ENCODE results near the gene ZNRF3. TPM values are rescaled to one million over a fixed set of nuclear protein-coding genes. Genes with fewer than 3 reads are reported as not detected.

The ZNRF3 gene
- total RNA-seq, 2 donors from 2014 or later: 7.8 to 8.6 TPM

DNA sequence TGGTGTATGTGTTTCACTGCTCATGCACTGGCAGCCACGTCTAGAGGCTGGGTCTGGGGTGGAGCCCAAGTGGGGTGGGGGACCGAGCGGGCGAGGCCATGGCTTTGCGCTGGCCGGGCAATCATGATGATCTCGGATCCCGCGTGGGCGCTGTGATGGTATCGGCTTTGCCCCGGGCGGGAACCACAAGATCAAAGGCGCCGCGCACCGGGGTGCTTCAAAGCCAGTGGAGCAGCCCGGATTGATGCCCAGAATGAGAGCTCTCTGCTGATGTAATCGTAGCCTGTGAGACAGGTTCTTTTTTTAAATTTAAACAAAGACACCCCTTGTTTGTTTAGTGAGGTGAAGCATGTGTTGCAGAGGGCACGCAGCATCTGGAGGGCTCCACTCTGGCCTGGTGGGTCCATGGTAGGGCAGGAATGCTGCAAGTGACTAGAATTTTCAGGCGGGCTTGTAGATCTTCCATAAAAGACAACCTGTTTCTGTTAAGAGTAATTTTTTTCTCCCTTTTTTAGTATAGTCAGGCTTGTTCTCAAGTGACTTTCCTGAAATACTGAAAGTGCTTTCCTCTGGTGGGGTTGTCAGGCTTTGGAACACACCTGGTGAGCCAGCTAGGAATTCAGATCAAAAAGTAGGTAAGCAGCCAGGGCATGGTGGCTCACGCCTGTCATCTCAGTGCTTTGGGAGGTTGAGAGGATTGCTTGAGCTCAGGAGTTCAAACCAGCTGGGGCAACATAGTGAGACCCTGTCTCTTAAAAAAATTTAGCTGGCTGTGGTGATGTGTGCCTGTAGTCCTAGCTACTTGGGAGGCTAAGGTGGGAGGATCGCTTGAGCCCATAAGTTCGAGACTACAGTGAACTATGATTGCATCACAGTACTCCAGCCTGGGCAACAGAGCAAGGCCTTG lies 40.7 kb downstream of the ZNRF3 start:
- intact Hi-C loops (cut with DNase I): no loop called here
- peak; percentile 86 for ATAC-seq
- Histone ChIP-seq H3K4me3 (no peak overlapping the region), H3K27me3 (no peaks in the 10 kb centered on the region), H3K9me3 (no peaks in the 10 kb centered on the region), H3K36me3 (replicated peaks in 1 of 2; ENCODE audit: insufficient read depth in 1 of 2, low read depth in 2 of 2) (no peaks in the 10 kb centered on the region), H3K4me1 (peaks cover 81% of the 10 kb centered on the region), H3K27ac (peak overlapping the region in 3 of 4 donors; percentile 58 to 72 (median 69))
- WGBS, 2 donors: 37 to 61% methylated on average over 6 to 24 of the region's 24 CpGs
- TF ChIP-seq POLR2A (IDR thresholded peaks at IDR 0.05): no peak
- DNase-seq: peak; percentile 76 to 85 (median 84)

- Histone ChIP-seq H3K4me3 (no peak overlapping the region), H3K36me3 (replicated peaks in 1 of 2; ENCODE audit: insufficient read depth in 1 of 2, low read depth in 2 of 2) (no peaks in the 10 kb centered on the region), H3K9me3 (no peaks in the 10 kb centered on the region), H3K27ac (no peak overlapping the region), H3K4me1 (peaks cover 71% of the 10 kb centered on the region), H3K27me3 (no peaks in the 10 kb centered on the region)
- TF ChIP-seq CTCF (IDR thresholded peaks at IDR 0.05) (no peak), POLR2A (IDR thresholded peaks at IDR 0.05) (no peak)
- DNase-seq: no peak
- WGBS, 2 donors: 86 to 93% methylated on average over 2 of the region's 2 CpGs
- intact Hi-C loops (cut with DNase I): no loop called here
- no peak for ATAC-seq
Observed at GRCh38 chr22:28925916-28926315, 42.5 kb downstream of the ZNRF3 start.

GRCh38 chr22:28927630-28928029 lies 44.3 kb downstream of the ZNRF3 start:
- intact Hi-C loops (cut with DNase I): no loop called here
- DNase-seq: no peak
- Histone ChIP-seq H3K4me3 (no peak overlapping the region), H3K9me3 (no peaks in the 10 kb centered on the region), H3K36me3 (replicated peaks in 1 of 2; ENCODE audit: insufficient read depth in 1 of 2, low read depth in 2 of 2) (no peaks in the 10 kb centered on the region), H3K27ac (no peak overlapping the region), H3K27me3 (no peaks in the 10 kb centered on the region), H3K4me1 (peaks cover 67% of the 10 kb centered on the region)
- WGBS, 2 donors: 62 to 88% methylated on average over 2 of the region's 2 CpGs
- no peak for TF ChIP-seq POLR2A (IDR thresholded peaks at IDR 0.05)
- no peak for TF ChIP-seq CTCF (IDR thresholded peaks at IDR 0.05)
- ATAC-seq: no peak

- Histone ChIP-seq H3K4me3 (no peak overlapping the region), H3K36me3 (replicated peaks in 1 of 2; ENCODE audit: insufficient read depth in 1 of 2, low read depth in 2 of 2) (no peaks in the 10 kb centered on the region), H3K27ac (no peak overlapping the region), H3K9me3 (no peaks in the 10 kb centered on the region), H3K27me3 (no peaks in the 10 kb centered on the region), H3K4me1 (peaks cover 65% of the 10 kb centered on the region)
- no peak for DNase-seq
- WGBS, 2 donors: 84 to 94% methylated on average over 5 of the region's 5 CpGs
- intact Hi-C loops (cut with DNase I): no loop called here
- TF ChIP-seq POLR2A (IDR thresholded peaks at IDR 0.05) (no peak), CTCF (IDR thresholded peaks at IDR 0.05) (no peak)
- no peak for ATAC-seq
Observed at GRCh38 chr22:28929197-28929596, 45.8 kb downstream of the ZNRF3 start.

DNA sequence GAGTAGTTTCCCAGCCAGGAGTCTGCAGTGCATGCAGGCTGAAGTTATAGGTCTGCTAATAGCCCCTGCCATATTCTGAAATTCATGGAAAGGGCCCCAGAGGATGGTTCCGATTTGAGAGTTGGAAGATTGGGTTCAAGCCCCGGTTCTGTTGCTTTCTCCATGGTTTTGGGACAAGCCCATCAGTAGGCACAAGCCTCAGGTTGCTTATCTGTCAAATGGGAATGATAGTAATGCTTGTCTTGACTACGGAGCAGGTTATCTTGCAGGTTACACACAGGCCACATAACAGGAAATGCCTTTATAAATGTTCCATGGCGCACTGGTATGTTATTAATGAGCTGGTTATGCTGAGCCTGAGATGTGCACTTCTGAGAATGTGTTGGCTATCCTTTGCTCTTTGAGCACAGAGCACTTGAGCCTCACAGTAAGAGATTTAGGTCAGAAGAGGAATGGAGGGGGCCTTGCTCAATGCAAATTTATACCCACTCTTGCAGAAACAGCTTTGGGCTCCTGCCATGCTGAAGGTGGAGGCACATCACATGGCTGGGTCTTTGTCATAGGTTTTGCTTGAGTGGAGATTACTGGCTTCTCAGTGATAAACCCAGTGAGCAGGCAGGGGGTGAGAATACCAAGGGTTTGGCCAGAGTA lies 47.1 kb downstream of the ZNRF3 start:
- H3K4me1 ChIP-seq: peaks cover 57% of the 10 kb centered on the region
- DNase-seq (no peak), ATAC-seq (no peak)
- H3K27ac ChIP-seq: no peak overlapping the region
- intact Hi-C loops (cut with DNase I): no loop called here
- no peaks in the 10 kb centered on the region for H3K27me3 ChIP-seq
- H3K9me3 ChIP-seq: no peaks in the 10 kb centered on the region
- 37 to 43% methylated on average over 4 of the region's 4 CpGs for WGBS, 2 donors
- no peaks in the 10 kb centered on the region for H3K36me3 ChIP-seq (replicated peaks in 1 of 2; ENCODE audit: insufficient read depth in 1 of 2, low read depth in 2 of 2)
- no peak overlapping the region for H3K4me3 ChIP-seq
- TF ChIP-seq POLR2A (IDR thresholded peaks at IDR 0.05): no peak
- no peak for TF ChIP-seq CTCF (IDR thresholded peaks at IDR 0.05)

Data from body of pancreas (tissue), 4 donors.